Measurements from ENCODE around the gene ERN1. TPM values are rescaled to one million over a fixed set of nuclear protein-coding genes. Genes with fewer than 3 reads are reported as not detected.

The ERN1 gene
- total and polyA plus RNA-seq, 2 of the 13 experiments (the other 11 are each of a cell fraction or from before 2014, with no cell fraction given), result 6.0 to 12.7 TPM

- TF ChIP-seq ZNF766 (CRISPR knock-in tag; IDR thresholded peaks at IDR 0.05; ENCODE audit: borderline replicate concordance) (no peak), HMG20A (CRISPR knock-in tag; IDR thresholded peaks at IDR 0.05; ENCODE audit: borderline replicate concordance) (no peak), MEIS1 (CRISPR knock-in tag; IDR thresholded peaks at IDR 0.05; ENCODE audit: borderline replicate concordance) (no peak), STAT5B (CRISPR knock-in tag; IDR thresholded peaks at IDR 0.05) (no peak), ZNF644 (CRISPR knock-in tag; IDR thresholded peaks at IDR 0.05; ENCODE audit: low read depth) (no peak), E2F1 (CRISPR knock-in tag; IDR thresholded peaks at IDR 0.05) (no peak), ATAD3A (CRISPR knock-in tag; IDR thresholded peaks at IDR 0.05) (no peak), SAP130 (CRISPR knock-in tag; IDR thresholded peaks at IDR 0.05; ENCODE audit: low read depth) (no peak), RNF219 (CRISPR knock-in tag; IDR thresholded peaks at IDR 0.05) (no peak), ZNF317 (CRISPR knock-in tag; IDR thresholded peaks at IDR 0.05) (0 out of 2 replicates have a peak, but pooled peaks have one; percentile 19), CBX2 (IDR thresholded peaks at IDR 0.05; ENCODE audit: low read depth, low read length) (no peak), CBX2 (CRISPR knock-in tag; IDR thresholded peaks at IDR 0.05; ENCODE audit: low read depth) (no peak), FUBP1 (CRISPR knock-in tag; IDR thresholded peaks at IDR 0.05; ENCODE audit: borderline replicate concordance) (0 out of 2 replicates have a peak, but pooled peaks have one; percentile 91), MIXL1 (CRISPR knock-in tag; IDR thresholded peaks at IDR 0.05) (peak; percentile 47; the same call in 1 of the 2 replicates), RFXAP (CRISPR knock-in tag; IDR thresholded peaks at IDR 0.05; ENCODE audit: borderline replicate concordance) (no peak), RFX3 (CRISPR knock-in tag; IDR thresholded peaks at IDR 0.05) (no peak), ZNF180 (CRISPR knock-in tag; IDR thresholded peaks at IDR 0.05; ENCODE audit: borderline replicate concordance, low read depth) (no peak), FOXA1 (IDR thresholded peaks at IDR 0.05) (no peak), FOXA1 (CRISPR knock-in tag; IDR thresholded peaks at IDR 0.05) (no peak), KLF6 (CRISPR knock-in tag; IDR thresholded peaks at IDR 0.05) (no peak), ZNF430 (CRISPR knock-in tag; IDR thresholded peaks at IDR 0.05) (peak; percentile 45; the same call in 1 of the 2 replicates), ZNF720 (CRISPR knock-in tag; IDR thresholded peaks at IDR 0.05) (no peak), ZNF441 (CRISPR knock-in tag; IDR thresholded peaks at IDR 0.05; ENCODE audit: borderline replicate concordance) (no peak), ZNF136 (CRISPR knock-in tag; IDR thresholded peaks at IDR 0.05; ENCODE audit: low read depth) (no peak), REXO4 (CRISPR knock-in tag; IDR thresholded peaks at IDR 0.05; ENCODE audit: borderline replicate concordance) (no peak), NR3C1 (CRISPR knock-in tag; IDR thresholded peaks at IDR 0.05) (no peak)
Measured at GRCh38 chr17:64148017-64148631, 18.2 kb upstream of the ERN1 start (continued).

All from HepG2 (cell line).